Neural progenitor cell (in vitro differentiated cells): ENCODE measurements around the gene SRP72. TPM values are rescaled to one million over a fixed set of nuclear protein-coding genes. Genes with fewer than 3 reads are reported as not detected.

Experiments
- DNase-seq: peaks from one replicate; pipeline ENCODE4 v3.0.0-alpha.2; 2016; ENCODE audit warnings: low spot score
- H2AFZ ChIP-seq: fragments of 200-600 bp; sonication (generic); replicated peaks from 2 replicates; pipeline ENCODE4 v1.6.1; 2016; ENCODE audit warnings: antibody characterized with exemption
- H3F3A ChIP-seq: fragments of 200-600 bp; sonication (generic); 2 replicates; pipeline ENCODE4 v1.6.1; 2016; ENCODE audit warnings: antibody characterized with exemption, low read depth
- H3K27ac ChIP-seq: fragments of 200-600 bp; sonication (generic); 2 replicates; pipeline ENCODE4 v1.5.1; 2016; ENCODE audit warnings: mild to moderate bottlenecking
- H3K27me3 ChIP-seq: fragments of 200-600 bp; sonication (generic); 2 replicates; pipeline ENCODE4 v1.6.1; 2016; ENCODE audit warnings: mild to moderate bottlenecking, moderate library complexity
- H3K36me3 ChIP-seq: fragments of 200-600 bp; sonication (generic); 2 replicates; pipeline ENCODE4 v1.5.1; 2016
- H3K4me1 ChIP-seq: fragments of 200-600 bp; sonication (generic); 2 replicates; pipeline ENCODE4 v1.6.1; 2016; ENCODE audit warnings: mixed run types
- H3K4me2 ChIP-seq: fragments of 200-600 bp; sonication (generic); 2 replicates; pipeline ENCODE4 v1.6.1; 2016
- H3K4me3 ChIP-seq: fragments of 200-600 bp; sonication (generic); 2 replicates; pipeline ENCODE4 v1.5.1; 2016
- H3K79me2 ChIP-seq: fragments of 200-600 bp; sonication (generic); 2 replicates; pipeline ENCODE4 v1.6.1; 2016; ENCODE audit warnings: low read depth
- H3K9ac ChIP-seq: fragments of 200-600 bp; sonication (generic); 2 replicates; pipeline ENCODE4 v1.6.1; 2016
- H3K9me3 ChIP-seq: fragments of 200-600 bp; sonication (generic); 2 replicates; pipeline ENCODE4 v1.5.1; 2016; ENCODE audit warnings: low read depth
- H4K20me1 ChIP-seq: fragments of 200-600 bp; sonication (generic); 2 replicates; pipeline ENCODE4 v1.6.1; 2016; ENCODE audit warnings: low read depth
- H3K27ac Mint-ChIP-seq: 3 replicates; pipeline ENCODE4 v1.8.0; 2021; ENCODE audit warnings: mixed read lengths
- H3K27me3 Mint-ChIP-seq: 2 replicates; pipeline ENCODE4 v1.8.0; 2022; ENCODE audit warnings: low read depth, mild to moderate bottlenecking, inconsistent platforms, moderate library complexity, mixed read lengths; ENCODE audit not compliant: insufficient read depth
- H3K36me3 Mint-ChIP-seq: 3 replicates; pipeline ENCODE4 v1.8.0; 2021; ENCODE audit warnings: mixed read lengths
- H3K4me1 Mint-ChIP-seq: 3 replicates; pipeline ENCODE4 v1.8.0; 2021; ENCODE audit warnings: mixed read lengths
- H3K4me3 Mint-ChIP-seq: 3 replicates; pipeline ENCODE4 v1.8.0; 2021; ENCODE audit warnings: mild to moderate bottlenecking, moderate library complexity, mixed read lengths
- H3K9me3 Mint-ChIP-seq: 3 replicates; pipeline ENCODE4 v1.8.0; 2020; ENCODE audit warnings: mixed read lengths
- CTCF ChIP-seq: fragments of 200-600 bp; sonication (generic); IDR thresholded peaks from 2 replicates; pipeline ENCODE4 v1.5.1; 2017; ENCODE audit warnings: antibody characterized with exemption, mild to moderate bottlenecking
- EZH2 ChIP-seq: fragments of 200-600 bp; sonication (generic); IDR thresholded peaks from 2 replicates; pipeline ENCODE4 v1.6.1; 2017; ENCODE audit warnings: antibody characterized with exemption, mild to moderate bottlenecking, moderate library complexity
- EZH2phosphoT487 ChIP-seq: fragments of 200-600 bp; sonication (generic); IDR thresholded peaks from 2 replicates; pipeline ENCODE4 v1.6.1; 2017; ENCODE audit warnings: antibody characterized with exemption
- total RNA-seq: library from RNA; depleted of rRNA; stranded (reverse); fragments of >200 nt; gene quantifications from 2 replicates; pipeline ENCODE4 v1.2.3, GENCODE V29; 2015; ENCODE audit warnings: low replicate concordance

SRP72 gene
- total RNA-seq, 1 donor from 2014 or later = 114 TPM

GRCh38 chr4:56477192-56477702, 9.8 kb downstream of the SRP72 start:
- Histone ChIP-seq H3K79me2 (no peaks in the 10 kb centered on the region), H3K4me3 (no peak overlapping the region), H3K9me3 (no peaks in the 10 kb centered on the region), H3K9ac (no peak overlapping the region), H3K4me2 (no peak overlapping the region), H3K27me3 (no peaks in the 10 kb centered on the region), H3K36me3 (peaks cover 28% of the 10 kb centered on the region), H3F3A (no peaks in the 10 kb centered on the region), H2AFZ (no peak overlapping the region), H3K4me1 (no peaks in the 10 kb centered on the region), H4K20me1 (no peaks in the 10 kb centered on the region), H3K27ac (no peak overlapping the region)
- Mint-ChIP-seq H3K4me3 (no peak overlapping the region), H3K36me3 (peaks cover 25% of the 10 kb centered on the region), H3K27me3 (no peaks in the 10 kb centered on the region), H3K9me3 (no peaks in the 10 kb centered on the region), H3K4me1 (no peaks in the 10 kb centered on the region), H3K27ac (no peak overlapping the region)
- TF ChIP-seq EZH2phosphoT487 (no peak), CTCF (no peak), EZH2 (no peak)
- DNase-seq = no peak

- H3K4me3 Mint-ChIP-seq = no peak overlapping the region
- Histone ChIP-seq H3K4me1 (no peaks in the 10 kb centered on the region), H3F3A (no peaks in the 10 kb centered on the region), H3K27ac (no peak overlapping the region), H3K36me3 (peaks cover 35% of the 10 kb centered on the region), H3K4me2 (no peak overlapping the region), H3K4me3 (no peak overlapping the region), H3K9ac (no peak overlapping the region), H3K9me3 (no peaks in the 10 kb centered on the region), H2AFZ (no peak overlapping the region), H4K20me1 (no peaks in the 10 kb centered on the region), H3K79me2 (no peaks in the 10 kb centered on the region), H3K27me3 (no peaks in the 10 kb centered on the region)
- no peaks in the 10 kb centered on the region for H3K4me1 Mint-ChIP-seq
- no peak for DNase-seq
- H3K36me3 Mint-ChIP-seq = peaks cover 18% of the 10 kb centered on the region
- no peaks in the 10 kb centered on the region for H3K9me3 Mint-ChIP-seq
- H3K27ac Mint-ChIP-seq = no peak overlapping the region
- H3K27me3 Mint-ChIP-seq = no peaks in the 10 kb centered on the region
- no peak for TF ChIP-seq EZH2
- no peak for TF ChIP-seq CTCF
- TF ChIP-seq EZH2phosphoT487 = no peak
Measured at GRCh38 chr4:56480691-56481090, 13.3 kb downstream of the SRP72 start.

- no peak overlapping the region for H3K4me3 ChIP-seq
- DNase-seq = no peak
- H3K4me2 ChIP-seq = no peak overlapping the region
- H3K27ac ChIP-seq = no peak overlapping the region
- no peak overlapping the region for H3K9ac ChIP-seq
- Mint-ChIP-seq H3K4me1 (no peaks in the 10 kb centered on the region), H3K27me3 (no peaks in the 10 kb centered on the region), H3K36me3 (peaks cover 46% of the 10 kb centered on the region), H3K4me3 (no peak overlapping the region), H3K9me3 (no peaks in the 10 kb centered on the region), H3K27ac (no peak overlapping the region)
- H3K9me3 ChIP-seq = no peaks in the 10 kb centered on the region
- no peaks in the 10 kb centered on the region for H3K4me1 ChIP-seq
- no peaks in the 10 kb centered on the region for H4K20me1 ChIP-seq
- TF ChIP-seq CTCF (no peak), EZH2 (no peak), EZH2phosphoT487 (no peak)
- H3K79me2 ChIP-seq = no peaks in the 10 kb centered on the region
- no peaks in the 10 kb centered on the region for H3F3A ChIP-seq
- no peaks in the 10 kb centered on the region for H3K27me3 ChIP-seq
- no peak overlapping the region for H2AFZ ChIP-seq
- H3K36me3 ChIP-seq = peaks cover 17% of the 10 kb centered on the region
Measured at GRCh38 chr4:56496241-56496640, 28.8 kb downstream of the SRP72 start.
